K562 (cell line): ENCODE measurements around the gene MLX. TPM values are rescaled to one million over a fixed set of nuclear protein-coding genes. Genes with fewer than 3 reads are reported as not detected.

ENCODE experiments used
- E2F8 ChIP-seq: fragments of 450-650 bp; IDR thresholded peaks from 2 replicates; pipeline ENCODE4 v1.7.1; 2018; ENCODE audit warnings: mild to moderate bottlenecking, low read depth; ENCODE audit not compliant: partially characterized antibody
- HEY1 ChIP-seq: fragments of 250-450 bp; sonication (Bioruptor Pico); IDR thresholded peaks from 2 replicates; pipeline ENCODE4 v1.5.0; 2020; ENCODE audit warnings: mild to moderate bottlenecking, moderate library complexity, borderline replicate concordance
- MBD1 ChIP-seq: fragments of 250-450 bp; sonication (Bioruptor Pico); IDR thresholded peaks from 2 replicates; pipeline ENCODE4 v1.8.0; 2022; ENCODE audit warnings: inconsistent platforms
- MGA ChIP-seq: fragments of 450-650 bp; IDR thresholded peaks from 2 replicates; pipeline ENCODE4 v1.6.1; 2016; ENCODE audit warnings: mild to moderate bottlenecking, moderate library complexity
- NFE2 ChIP-seq: IDR thresholded peaks from 2 replicates; pipeline ENCODE4 v1.6.1; 2014; ENCODE audit warnings: antibody characterized with exemption, low read depth
- SMAD1 ChIP-seq: fragments of 150-350 bp; IDR thresholded peaks from 2 replicates; pipeline ENCODE4 v1.6.1; 2014; ENCODE audit warnings: low read length, low read depth; ENCODE audit not compliant: partially characterized antibody
- THRB ChIP-seq: fragments of 450-650 bp; formaldehyde crosslinking; conservative IDR thresholded peaks from 2 replicates; pipeline ENCODE4 v1.4.0; 2022; ENCODE audit warnings: mild to moderate bottlenecking, missing genetic modification characterization
- ZNF583 ChIP-seq: fragments of 250-450 bp; sonication (Bioruptor Pico); IDR thresholded peaks from 2 replicates; pipeline ENCODE4 v1.4.0; 2020
- polyA plus RNA-seq, 8 experiments: library from polyadenylated mRNA; depleted of rRNA in 4 of 8; stranded (reverse) in 5 of 8; unstranded in 3 of 8; fragments of >200 nt; fragmentation: Nextera tagmentation in 2 of 8; fragmentation: Illumina TruSeq in 1 of 8; extraction: Ambion mirVana in 2 of 8; extraction: Trizol in 1 of 8; gene quantifications; 2 replicates each; pipeline versions ENCODE4 v1.2.1 to v1.2.3, GENCODE V29; 2011 to 2014; ENCODE audit warnings: inconsistent platforms in 1 of 8, missing spikeins in 1 of 8
- total RNA-seq, 7 experiments: library from RNA; depleted of rRNA in 6 of 7; stranded (reverse); fragments of >200 nt in 6 of 7; fragmentation: Illumina TruSeq in 2 of 7; extraction: Trizol in 2 of 7; gene quantifications; 2 replicates each; pipeline versions ENCODE4 v1.2.1 to v1.2.3, GENCODE V29; 2011 to 2021; ENCODE audit warnings: low replicate concordance in 1 of 7

MLX gene
- total and polyA plus RNA-seq, 9 of the 15 experiments (the other 6 are each of a cell fraction or from before 2014, with no cell fraction given): 42.9 to 100 (median 58.9) TPM

- TF ChIP-seq MGA: peak; percentile 39; the same call in 1 of the 2 replicates
- TF ChIP-seq ZNF583 (CRISPR knock-in tag): peak; percentile 42; the same call in 1 of the 2 replicates
- TF ChIP-seq E2F8: no peak
- TF ChIP-seq MBD1 (CRISPR knock-in tag): no peak
- no peak for TF ChIP-seq SMAD1
- TF ChIP-seq NFE2: no peak
- TF ChIP-seq THRB (CRISPR knock-in tag): no peak
- no peak for TF ChIP-seq HEY1
Measured at GRCh38 chr17:42554250-42555121, 12.4 kb upstream of the MLX start (continued).
